GM23248 (cell line): Measurements from ENCODE around the gene USP6NL. TPM values are rescaled to one million over a fixed set of nuclear protein-coding genes. Genes with fewer than 3 reads are reported as not detected.

Experiments
- DNase-seq: peaks from one replicate; pipeline ENCODE4 v3.0.0-alpha.2; 2015
- H2AFZ ChIP-seq: fragments of 200-600 bp; sonication (generic); 2 replicates; pipeline ENCODE4 v1.6.1; 2016; ENCODE audit warnings: antibody characterized with exemption
- H3F3A ChIP-seq: fragments of 200-600 bp; sonication (generic); 2 replicates; pipeline ENCODE4 v1.6.1; 2016; ENCODE audit warnings: mild to moderate bottlenecking, antibody characterized with exemption, mixed run types; ENCODE audit not compliant: insufficient read depth
- H3K27ac ChIP-seq: fragments of 200-600 bp; sonication (generic); 2 replicates; pipeline ENCODE4 v1.5.1; 2016; ENCODE audit warnings: mild to moderate bottlenecking
- H3K27me3 ChIP-seq: fragments of 200-600 bp; sonication (generic); replicated peaks from 2 replicates; pipeline ENCODE4 v1.6.1; 2016; ENCODE audit warnings: mild to moderate bottlenecking; ENCODE audit not compliant: insufficient read depth
- H3K36me3 ChIP-seq: fragments of 200-600 bp; sonication (generic); 2 replicates; pipeline ENCODE4 v1.6.1; 2016; ENCODE audit warnings: low read depth, mild to moderate bottlenecking
- H3K4me1 ChIP-seq: fragments of 200-600 bp; sonication (generic); 2 replicates; pipeline ENCODE4 v1.6.1; 2016; ENCODE audit warnings: mild to moderate bottlenecking; ENCODE audit not compliant: insufficient read depth
- H3K4me2 ChIP-seq: fragments of 200-600 bp; sonication (generic); one replicate; pipeline ENCODE4 v1.6.1; 2016; ENCODE audit warnings: mild to moderate bottlenecking; ENCODE audit not compliant: unreplicated experiment
- H3K4me3 ChIP-seq: fragments of 200-600 bp; sonication (generic); 2 replicates; pipeline ENCODE4 v1.5.1; 2016; ENCODE audit warnings: mild to moderate bottlenecking
- H3K79me2 ChIP-seq: fragments of 200-600 bp; sonication (generic); 2 replicates; pipeline ENCODE4 v1.6.1; 2016; ENCODE audit warnings: mild to moderate bottlenecking; ENCODE audit not compliant: insufficient read depth
- H3K9ac ChIP-seq: fragments of 200-600 bp; sonication (generic); 2 replicates; pipeline ENCODE4 v1.6.1; 2016; ENCODE audit warnings: mild to moderate bottlenecking
- H3K9me2 ChIP-seq: fragments of 200-600 bp; sonication (generic); 2 replicates; pipeline ENCODE4 v1.6.1; 2016; ENCODE audit warnings: mixed run types, mild to moderate bottlenecking, moderate library complexity; ENCODE audit not compliant: insufficient read depth
- H3K9me3 ChIP-seq: fragments of 200-600 bp; sonication (generic); one replicate; pipeline ENCODE4 v1.6.1; 2017; ENCODE audit warnings: low read depth
- H4K20me1 ChIP-seq: fragments of 200-600 bp; sonication (generic); 2 replicates; pipeline ENCODE4 v1.6.0; 2016; ENCODE audit not compliant: insufficient read depth
- EZH2 ChIP-seq: fragments of 200-600 bp; sonication (generic); IDR thresholded peaks from 2 replicates; pipeline ENCODE4 v1.6.1; 2018; ENCODE audit warnings: antibody characterized with exemption, mild to moderate bottlenecking; ENCODE audit not compliant: insufficient read depth, poor library complexity, severe bottlenecking
- EZH2phosphoT487 ChIP-seq: fragments of 200-600 bp; sonication (generic); IDR thresholded peaks from 2 replicates; pipeline ENCODE4 v1.6.1; 2018; ENCODE audit warnings: antibody characterized with exemption, moderate library complexity, mild to moderate bottlenecking, low read depth; ENCODE audit not compliant: insufficient read depth
- WGBS, 2 experiments: methylation state at CpG; one replicate each; pipeline ENCODE4 v1.1.6; 2015 to 2017; ENCODE audit warnings: low lambda C conversion rate in 2 of 2, low coverage in 1 of 2; ENCODE audit errors: missing lambda C conversion rate in 2 of 2; 5-methylcytosine and 5-hydroxymethylcytosine counted together
- in situ Hi-C: fragments of 300-500 bp; cut with MboI; formaldehyde crosslinking; loops from 2 replicates; pipeline ENCODE4 v1.15.0; 2020
- polyA plus RNA-seq: library from polyadenylated mRNA; unstranded; fragments of >200 nt; fragmentation: Nextera tagmentation; extraction: Ambion mirVana; gene quantifications from 2 replicates; pipeline ENCODE4 v1.2.1, GENCODE V29; 2016
- total RNA-seq: library from RNA; depleted of rRNA; stranded (reverse); fragments of >200 nt; shearing (Covaris generic); gene quantifications from 2 replicates; pipeline ENCODE4 v1.2.3, GENCODE V29; 2014

Gene USP6NL
- total and polyA plus RNA-seq, 2 experiments from 2014 or later, result 4.4 to 9.2 TPM

DNA sequence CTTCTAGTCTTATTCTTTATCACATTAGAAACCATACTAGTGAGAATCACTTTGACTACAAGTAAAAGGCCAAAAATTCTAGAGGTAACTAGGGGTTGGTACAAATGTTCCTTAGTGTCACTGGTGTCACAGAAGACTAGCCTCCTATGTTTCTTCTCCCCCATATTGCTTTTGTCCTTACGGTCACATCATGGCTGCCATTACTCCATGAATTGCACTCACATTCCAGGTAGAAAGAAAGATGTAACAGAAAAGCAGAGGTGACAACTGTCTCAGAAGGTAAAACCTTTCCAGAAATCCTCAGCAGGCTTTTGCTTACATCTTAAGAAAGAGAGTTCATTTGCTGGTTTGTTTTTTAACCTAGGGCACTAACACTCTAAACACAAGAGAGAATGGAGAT lies 42.9 kb downstream of the USP6NL start:
- Histone ChIP-seq H2AFZ (no peak overlapping the region), H3K36me3 (no peaks in the 10 kb centered on the region), H4K20me1 (peaks cover 3% of the 10 kb centered on the region; the same call in 1 of the 2 replicates), H3K27ac (no peak overlapping the region), H3K4me1 (peaks cover 5% of the 10 kb centered on the region), H3K9me2 (no peaks in the 10 kb centered on the region), H3F3A (peaks cover 5% of the 10 kb centered on the region; the same call in 1 of the 2 replicates), H3K9ac (no peak overlapping the region), H3K4me3 (no peak overlapping the region), H3K27me3 (no peaks in the 10 kb centered on the region), H3K79me2 (peaks cover 15% of the 10 kb centered on the region; the same call in 1 of the 2 replicates), H3K4me2 (no peak overlapping the region), H3K9me3 (no peaks in the 10 kb centered on the region)
- TF ChIP-seq EZH2phosphoT487 (no peak), EZH2 (no peak)
- in situ Hi-C loops, result no loop called here
- DNase-seq, result no peak
- WGBS, 2 experiments, result 97 to 100% methylated on average over 1 of the region's 1 CpG

DNA sequence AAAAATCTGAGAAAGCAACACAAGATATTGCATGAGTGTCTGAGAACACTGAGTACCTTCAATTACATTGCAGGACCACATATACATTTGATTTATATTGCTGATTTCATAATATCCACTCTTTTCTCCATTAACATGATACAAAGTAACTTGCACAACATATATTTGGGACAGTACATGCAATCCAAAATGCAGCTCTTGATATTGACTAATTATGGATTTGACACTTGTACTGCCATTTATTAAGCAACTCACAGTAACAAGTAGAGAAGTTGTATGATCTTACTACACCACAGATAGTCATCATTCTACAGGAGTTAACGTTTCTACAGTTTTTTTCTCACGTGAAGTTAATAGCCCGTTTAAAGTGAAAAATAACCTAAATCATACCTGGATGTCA lies 46.7 kb downstream of the USP6NL start:
- H4K20me1 ChIP-seq, result peaks cover 3% of the 10 kb centered on the region; the same call in 1 of the 2 replicates
- H2AFZ ChIP-seq, result no peak overlapping the region
- TF ChIP-seq EZH2 (no peak), EZH2phosphoT487 (no peak)
- no peak overlapping the region for H3K4me2 ChIP-seq
- 0 out of 2 replicates have a peak, but pooled peaks cover 8% of the 10 kb centered on the region for H3K79me2 ChIP-seq
- no peaks in the 10 kb centered on the region for H3K36me3 ChIP-seq
- H3K9me3 ChIP-seq, result no peaks in the 10 kb centered on the region
- no peak overlapping the region for H3K4me3 ChIP-seq
- DNase-seq, result no peak
- H3K27me3 ChIP-seq, result no peaks in the 10 kb centered on the region
- 96 to 97% methylated on average over 3 of the region's 3 CpGs for WGBS, 2 experiments
- in situ Hi-C loops, result no loop called here
- H3K4me1 ChIP-seq, result no peaks in the 10 kb centered on the region
- H3K9me2 ChIP-seq, result no peaks in the 10 kb centered on the region
- H3F3A ChIP-seq, result no peaks in the 10 kb centered on the region
- H3K27ac ChIP-seq, result no peak overlapping the region
- H3K9ac ChIP-seq, result no peak overlapping the region

- Histone ChIP-seq H3K36me3 (no peaks in the 10 kb centered on the region), H3K27ac (no peak overlapping the region), H3K9me3 (no peaks in the 10 kb centered on the region), H3K4me2 (no peak overlapping the region), H3K4me1 (no peaks in the 10 kb centered on the region), H3K9me2 (no peaks in the 10 kb centered on the region), H3K79me2 (0 out of 2 replicates have a peak, but pooled peaks cover 8% of the 10 kb centered on the region), H2AFZ (no peak overlapping the region), H3K4me3 (no peak overlapping the region), H4K20me1 (peaks cover 3% of the 10 kb centered on the region; the same call in 1 of the 2 replicates), H3F3A (no peaks in the 10 kb centered on the region), H3K9ac (no peak overlapping the region), H3K27me3 (no peaks in the 10 kb centered on the region)
- TF ChIP-seq EZH2phosphoT487 (no peak), EZH2 (no peak)
- in situ Hi-C loops, result no loop called here
- WGBS, 2 experiments, result 72 to 81% methylated on average over 2 of the region's 2 CpGs
- no peak for DNase-seq
These were observed 47.5 kb downstream of the USP6NL start for GRCh38 chr10:11563936-11564335.

DNA sequence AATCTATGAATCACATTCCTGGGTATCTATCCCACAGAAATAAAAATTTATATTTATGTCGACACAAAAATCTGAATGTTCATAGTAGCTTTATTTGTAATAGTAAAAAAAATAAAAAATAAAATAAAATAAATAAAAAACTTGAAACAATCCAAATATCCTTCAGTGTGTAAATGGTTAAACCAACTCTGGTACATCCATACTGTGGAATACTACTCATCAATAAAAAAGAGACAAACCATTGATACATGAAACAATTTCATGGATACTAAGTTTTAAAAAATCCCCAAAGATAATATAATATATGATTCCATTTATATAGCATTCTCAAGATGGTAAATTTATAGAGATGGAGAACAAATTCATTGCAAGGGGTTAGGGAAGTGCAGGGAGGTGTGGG lies 48.6 kb downstream of the USP6NL start:
- in situ Hi-C loops, result no loop called here
- H3F3A ChIP-seq, result no peaks in the 10 kb centered on the region
- H3K27ac ChIP-seq, result no peak overlapping the region
- DNase-seq, result no peak
- peaks cover 3% of the 10 kb centered on the region; the same call in 1 of the 2 replicates for H4K20me1 ChIP-seq
- H3K36me3 ChIP-seq, result no peaks in the 10 kb centered on the region
- H3K4me2 ChIP-seq, result no peak overlapping the region
- WGBS, 2 experiments, result 94 to 96% methylated on average over 1 of the region's 1 CpG
- no peaks in the 10 kb centered on the region for H3K9me2 ChIP-seq
- H2AFZ ChIP-seq, result no peak overlapping the region
- H3K27me3 ChIP-seq, result no peaks in the 10 kb centered on the region
- no peak overlapping the region for H3K4me3 ChIP-seq
- H3K9ac ChIP-seq, result no peak overlapping the region
- no peaks in the 10 kb centered on the region for H3K9me3 ChIP-seq
- H3K4me1 ChIP-seq, result no peaks in the 10 kb centered on the region
- H3K79me2 ChIP-seq, result 0 out of 2 replicates have a peak, but pooled peaks cover 8% of the 10 kb centered on the region
- TF ChIP-seq EZH2phosphoT487 (no peak), EZH2 (no peak)
